CD4-positive, alpha-beta T cell treated with Interleukin-21 for 1 hour (primary cell): Measurements from ENCODE around the gene STK17B.
A peak's percentile ranks its signal among the peaks of the same experiment; 100 is the strongest.
"Not testable (repeated sequence)": the region's sequence is repeated elsewhere in the genome, so short reads cannot be mapped to it uniquely, and the experiment has no call there.

Source experiments
- DNase-seq: peaks from one replicate; pipeline ENCODE4 v3.0.0-alpha.2; 2020

STK17B gene

DNA sequence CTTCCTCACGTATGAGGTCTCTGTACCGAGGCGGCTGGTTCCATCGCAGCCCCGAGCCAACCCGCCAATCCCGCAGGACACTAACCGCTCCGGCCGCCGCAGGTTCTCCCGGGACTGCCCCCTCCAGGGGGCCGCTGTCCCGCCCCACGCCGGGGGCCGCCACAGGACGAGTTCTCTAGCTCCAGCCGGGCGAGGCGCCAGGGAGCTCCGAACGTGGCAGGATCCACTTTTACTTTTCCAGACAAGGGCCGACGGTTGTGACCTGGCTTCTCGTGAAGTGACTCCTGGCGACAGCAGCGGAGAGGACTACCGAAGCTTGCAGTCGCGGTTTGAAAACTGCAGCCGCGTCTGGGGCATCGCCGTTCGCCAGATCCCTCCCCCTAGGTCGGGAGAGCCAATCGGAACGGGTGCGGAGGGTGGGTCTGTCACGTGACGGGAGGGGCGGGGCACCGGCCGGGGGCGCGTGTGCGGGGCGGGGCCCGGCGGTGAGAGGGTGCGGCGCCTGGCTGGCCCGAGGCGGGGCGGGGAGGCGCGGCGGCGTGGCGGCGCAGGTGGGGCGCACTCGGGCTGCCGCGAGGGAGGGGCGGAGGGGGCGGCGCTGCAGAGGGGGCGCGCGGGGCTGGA, at the start of gene STK17B:
Gene STK17B, minus strand, starts transcription at position 331 of the 624 bp plus-strand sequence. CDS start 8,195 bp downstream, outside the sequence.
- DNase-seq, result peak; percentile 97

DNA sequence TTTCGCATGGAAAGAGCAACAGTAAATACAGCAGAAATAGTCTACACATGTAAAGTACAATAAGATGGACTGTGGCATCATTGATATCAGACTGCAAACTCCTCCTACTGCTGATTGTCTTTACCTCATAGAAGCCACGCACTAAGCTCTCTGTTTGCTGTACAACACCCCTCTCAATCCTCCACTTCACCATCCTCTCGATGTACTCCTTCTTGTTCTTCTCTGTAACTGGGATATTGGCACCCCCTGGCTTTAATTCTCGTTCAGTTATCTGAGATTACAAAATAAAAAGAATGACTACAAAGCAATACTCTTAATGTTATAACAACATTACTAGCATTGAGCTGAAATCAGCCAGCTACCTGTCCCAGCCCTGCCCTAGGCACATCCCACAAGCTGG, 49.3 kb upstream of the STK17B start:
- DNase-seq, result peak; percentile 64

DNA sequence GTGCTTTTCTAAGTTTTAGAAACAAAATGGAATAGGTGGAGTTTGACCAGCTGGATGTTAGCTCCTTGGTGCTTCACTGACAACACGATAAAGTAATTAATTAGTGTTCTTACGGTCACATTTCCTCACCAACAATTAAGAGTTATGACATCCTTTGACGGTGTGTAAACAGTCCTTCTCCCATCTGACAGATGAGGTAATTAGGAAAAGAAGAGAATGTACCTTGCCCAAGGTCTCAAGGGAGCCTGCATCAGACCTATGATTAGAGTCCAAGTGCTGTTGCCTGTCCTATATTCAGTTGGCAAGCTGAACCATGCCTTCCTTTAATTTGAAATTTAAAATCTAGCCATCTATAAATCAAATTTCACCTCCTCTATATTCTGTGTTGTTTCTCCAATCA, 48.3 kb upstream of the STK17B start:
- no peak for DNase-seq

DNA sequence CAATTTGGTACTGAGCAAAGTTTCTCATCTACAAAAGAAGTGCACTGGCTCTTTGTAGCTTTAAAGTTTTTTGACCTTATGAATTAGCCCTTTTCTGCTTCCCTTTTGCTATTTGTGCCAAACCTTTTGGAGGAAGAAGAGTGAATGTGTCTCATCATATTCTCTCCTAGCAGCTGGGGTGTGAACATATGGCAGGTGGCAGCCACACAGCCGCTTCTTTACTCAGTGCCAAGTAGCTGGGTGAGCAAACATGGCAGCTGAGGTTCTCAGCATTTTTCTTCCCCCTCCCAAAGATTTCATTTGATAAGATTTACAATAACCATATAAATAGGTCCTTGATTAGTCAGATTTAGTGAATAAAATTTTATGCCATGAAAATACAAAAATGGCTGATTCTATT, 46.7 kb upstream of the STK17B start:
- no peak for DNase-seq

DNA sequence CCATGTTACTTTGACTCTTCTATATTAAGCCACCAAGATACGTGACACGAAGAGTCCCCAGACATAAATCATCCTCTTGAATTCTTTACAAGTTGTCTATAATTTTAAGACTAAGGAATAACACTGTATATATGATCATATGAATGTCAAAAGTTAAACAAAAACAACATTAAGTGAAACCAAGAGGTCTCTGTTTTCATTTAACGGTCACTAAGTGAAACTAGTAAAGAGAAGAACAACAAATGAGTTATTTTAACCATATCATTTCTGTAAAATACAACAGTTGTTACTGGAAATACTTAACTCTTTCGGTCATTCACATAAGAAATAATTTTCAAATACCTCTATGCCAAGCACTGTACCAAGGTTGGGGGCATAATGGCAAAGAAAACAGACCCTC, 45.7 kb upstream of the STK17B start:
- no peak for DNase-seq

DNA sequence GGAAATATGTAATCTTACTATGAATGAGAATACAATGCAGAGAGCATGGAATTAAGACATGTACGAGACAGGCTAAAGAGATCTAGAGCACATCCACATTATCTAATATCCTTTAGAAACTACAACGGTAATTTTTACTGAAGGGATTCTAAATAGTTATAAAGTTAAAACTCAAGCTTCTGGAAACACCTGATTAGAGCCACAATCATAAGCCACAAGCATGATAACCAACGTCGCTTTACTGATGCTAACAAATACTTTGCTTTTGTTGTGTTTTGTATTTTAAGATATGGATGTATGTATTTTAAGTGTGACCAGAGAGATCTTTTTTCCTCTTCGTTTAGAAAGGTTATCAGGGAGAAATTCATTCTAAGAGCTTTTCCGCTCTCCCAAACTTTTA, 44.0 kb upstream of the STK17B start:
- no peak for DNase-seq

DNA sequence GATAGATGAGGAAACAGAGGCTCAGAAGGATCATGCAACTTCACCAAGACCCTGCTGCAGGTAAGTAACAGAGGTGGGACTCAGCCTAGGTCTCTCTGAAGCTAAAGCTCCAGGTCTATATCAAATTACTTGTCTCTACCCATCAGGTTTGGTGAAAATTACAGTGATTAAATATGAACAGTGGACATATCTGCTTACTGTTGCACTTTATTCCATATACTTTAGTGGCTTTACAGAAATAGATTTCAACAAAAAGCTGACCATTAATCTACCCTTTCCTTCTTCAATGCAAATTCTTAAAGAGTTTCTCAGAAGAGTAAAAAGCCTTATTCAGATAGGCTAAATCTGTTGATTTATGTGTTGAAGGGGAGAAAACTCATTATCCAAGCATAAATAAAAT, 42.8 kb upstream of the STK17B start:
- no peak for DNase-seq

DNA sequence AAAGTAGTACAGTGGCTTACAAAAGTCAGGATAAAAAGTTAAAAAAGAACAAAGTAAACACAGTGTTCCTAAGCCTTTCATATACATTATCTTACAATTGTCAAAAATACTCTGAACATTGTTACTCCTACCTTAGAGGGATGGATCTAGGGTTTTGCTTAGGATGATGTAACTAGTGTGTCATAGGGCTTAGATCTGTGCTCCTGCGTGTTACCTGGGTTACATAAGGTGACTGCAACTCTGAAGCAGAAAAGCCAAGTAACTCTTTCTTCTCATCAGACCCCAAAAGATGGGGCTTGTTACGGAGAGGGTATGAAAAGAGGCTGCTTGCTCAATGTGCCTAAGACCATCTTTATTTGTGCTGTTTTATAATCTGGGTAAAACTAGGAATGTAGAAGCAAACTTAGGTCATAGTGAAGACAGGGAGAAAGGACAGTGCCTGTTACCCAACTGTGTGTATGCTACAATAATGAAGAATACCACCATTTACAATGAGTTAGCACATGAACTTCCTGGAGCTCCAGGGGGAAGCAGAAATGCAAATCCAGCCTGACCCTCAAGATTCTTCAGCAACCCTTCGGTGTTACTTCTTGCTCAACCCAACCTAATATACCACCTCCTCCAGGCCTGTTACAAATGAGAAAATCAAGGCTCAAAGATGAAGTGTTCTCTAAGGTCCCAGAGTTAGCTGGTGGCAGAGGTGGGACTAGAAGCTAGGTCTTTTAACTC, 42.0 kb upstream of the STK17B start:
- peak; percentile 42 for DNase-seq

DNA sequence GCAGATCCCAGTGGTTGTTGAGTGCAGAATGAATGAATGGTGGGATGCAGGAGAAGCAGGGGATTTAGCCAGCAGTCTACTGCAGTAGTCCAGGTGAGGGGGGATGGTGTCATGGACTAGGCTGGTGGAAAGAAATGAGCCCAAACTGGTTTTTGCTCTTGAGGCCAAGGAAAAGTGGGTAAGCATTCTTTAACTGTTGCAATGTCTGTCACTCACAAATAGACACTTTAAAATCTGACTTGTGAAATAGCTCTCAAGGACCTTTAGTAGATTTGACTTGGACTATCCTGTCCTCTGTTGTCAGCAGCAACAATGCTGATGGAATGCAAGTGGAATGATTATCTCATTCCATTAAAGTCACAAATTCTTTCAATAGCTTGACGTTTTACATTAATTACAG, 37.5 kb upstream of the STK17B start:
- DNase-seq, result no peak

DNA sequence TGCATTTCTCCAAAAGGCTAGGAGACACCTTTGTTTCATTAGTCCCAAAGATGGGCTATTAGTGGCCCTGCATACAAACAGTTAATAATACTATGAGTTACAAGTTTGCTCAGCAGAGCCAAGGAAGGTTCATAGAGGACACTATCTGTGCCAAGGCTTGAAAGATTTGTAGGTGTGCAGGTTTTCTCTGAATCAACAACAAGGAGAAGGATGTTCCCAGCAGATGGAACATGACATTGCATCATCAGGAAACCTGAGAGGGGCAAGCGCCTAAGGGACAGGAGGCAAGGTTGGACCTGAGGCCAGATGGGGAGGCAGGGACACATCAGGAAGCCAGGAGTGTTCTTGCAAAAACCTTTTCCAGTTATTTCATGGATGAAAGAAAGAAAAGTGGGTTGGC, 35.4 kb upstream of the STK17B start:
- DNase-seq, result no peak

DNA sequence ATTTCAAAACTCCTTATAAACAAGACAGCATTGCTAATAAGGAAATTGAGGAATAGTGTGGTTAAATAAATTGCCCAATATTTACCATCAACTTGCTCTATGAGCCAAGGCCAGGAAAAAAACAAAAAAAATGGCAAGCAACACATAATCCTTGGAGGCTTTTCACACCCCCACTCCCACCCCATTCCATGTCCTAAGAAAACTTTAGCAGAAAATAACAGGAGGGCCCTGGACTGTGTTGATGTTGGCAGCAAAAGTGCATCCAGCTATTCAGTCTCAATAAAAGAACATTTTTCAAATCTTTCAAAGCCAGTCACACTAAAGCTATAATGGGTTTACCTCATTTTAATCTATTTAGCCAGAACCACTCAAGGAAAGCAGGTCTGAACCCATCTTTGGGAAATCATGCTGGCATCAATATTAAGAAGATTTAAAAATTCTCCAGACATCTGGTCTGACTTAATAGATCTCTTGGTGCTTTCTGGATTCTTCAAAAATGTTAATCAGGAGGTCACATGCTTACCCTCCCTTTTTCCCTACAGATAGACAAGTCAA, 34.6 kb upstream of the STK17B start:
- no peak for DNase-seq

DNA sequence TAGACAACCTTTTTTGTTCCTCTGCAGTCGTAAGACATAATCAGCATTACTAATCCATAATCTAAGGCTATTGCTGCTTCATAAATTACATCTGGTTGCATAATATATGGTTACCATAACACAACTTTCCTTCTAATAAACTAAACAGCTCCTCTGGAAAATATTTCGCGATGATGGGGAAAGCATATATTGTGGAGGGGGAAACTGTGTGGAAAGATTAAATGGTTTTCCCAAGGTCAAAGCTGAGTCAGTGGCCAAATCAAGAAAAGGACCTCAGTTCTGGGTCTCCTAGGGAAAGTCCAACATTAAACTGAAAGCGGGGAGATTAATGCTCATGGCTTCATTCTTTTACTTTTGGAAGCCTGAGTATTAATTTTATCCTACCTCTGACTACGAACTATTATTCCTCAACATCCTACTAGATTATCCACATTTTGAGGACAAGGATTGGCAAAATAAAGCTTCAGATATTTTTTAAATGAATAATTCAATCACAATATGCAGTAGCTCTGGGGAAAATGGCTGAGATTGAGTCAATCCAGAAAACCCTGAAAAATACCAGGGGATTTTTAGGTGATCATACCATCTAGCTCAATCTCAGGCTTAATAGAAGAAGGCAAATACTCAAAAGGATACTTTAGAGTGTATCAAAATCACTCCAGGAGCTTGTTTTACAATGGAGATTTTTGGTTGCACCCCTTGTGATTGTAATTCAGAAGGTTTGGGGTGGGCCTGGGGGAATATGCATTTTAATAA, 33.8 kb upstream of the STK17B start:
- no peak for DNase-seq

DNA sequence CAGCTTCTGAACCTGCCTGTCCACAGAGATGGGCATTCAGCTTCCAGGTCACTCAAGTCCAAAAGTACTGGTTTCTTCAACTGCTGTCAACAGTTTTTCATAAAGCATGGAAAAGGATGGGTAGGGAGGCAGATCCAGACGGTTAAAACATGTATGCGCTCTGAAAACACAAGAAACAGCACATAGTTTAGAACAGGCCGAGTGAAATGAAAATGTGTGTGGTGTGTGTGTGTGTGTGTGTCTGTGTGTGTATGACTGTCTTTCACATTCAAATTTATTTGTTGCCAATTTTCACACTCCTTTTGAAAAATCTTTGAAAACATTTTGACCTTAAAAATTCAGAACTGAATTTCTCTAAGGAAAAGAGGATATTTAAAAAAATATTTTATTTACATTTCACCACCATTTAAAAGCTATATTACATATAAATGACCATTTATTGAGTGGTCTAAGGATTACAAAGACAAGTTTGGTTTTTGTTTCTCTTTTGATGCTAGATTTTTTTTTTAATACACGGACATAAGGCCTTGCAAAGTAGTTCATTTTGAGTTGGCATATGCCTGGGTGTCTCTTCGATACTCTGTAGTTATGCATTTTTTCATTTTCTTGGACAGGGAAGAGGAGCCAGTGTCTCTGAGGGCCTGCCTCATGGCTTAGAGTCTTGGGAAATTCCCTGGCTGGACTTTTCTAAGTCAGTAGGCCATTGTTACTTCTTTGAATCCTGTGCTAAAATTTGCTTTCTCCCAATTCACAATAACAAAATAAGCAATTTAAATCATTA, 30.0 kb upstream of the STK17B start:
- DNase-seq, result no peak

DNA sequence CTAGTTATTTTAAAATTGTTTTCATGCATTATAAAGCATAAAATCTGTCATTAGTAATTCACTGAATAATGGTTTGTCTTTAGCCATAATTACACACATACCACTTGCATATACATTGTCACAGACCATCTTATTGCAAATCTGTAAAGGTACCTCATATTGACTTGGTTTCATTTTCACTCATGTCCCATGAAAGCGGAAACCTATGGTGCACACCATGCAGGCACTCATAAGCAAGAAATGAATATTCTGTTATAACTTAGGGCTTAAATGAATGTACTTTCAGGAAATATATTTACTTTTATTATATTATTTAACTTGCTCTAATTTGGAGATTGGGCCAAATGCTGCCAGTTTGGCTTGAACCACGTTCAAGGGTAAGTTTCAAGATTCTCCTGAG, 29.2 kb upstream of the STK17B start:
- DNase-seq, result peak; percentile 64

DNA sequence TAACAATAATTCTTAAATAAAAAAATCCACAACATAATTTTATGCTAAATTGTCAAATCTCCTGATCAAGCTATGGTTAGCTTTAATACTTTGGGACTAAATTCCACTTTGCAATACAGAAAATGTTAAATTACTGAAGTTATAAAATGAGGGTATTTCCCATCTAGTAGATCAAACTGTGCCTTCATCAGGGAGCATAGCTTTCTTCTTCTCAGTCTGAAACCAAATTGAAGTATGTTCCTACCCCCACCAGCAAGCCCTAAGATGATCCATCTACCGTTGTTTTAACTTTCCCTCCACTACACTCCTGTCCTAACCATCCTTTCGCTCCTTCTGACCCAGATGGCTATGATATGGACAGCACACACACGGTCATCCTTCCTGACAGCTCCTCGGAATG, 24.4 kb upstream of the STK17B start:
- no peak for DNase-seq

DNA sequence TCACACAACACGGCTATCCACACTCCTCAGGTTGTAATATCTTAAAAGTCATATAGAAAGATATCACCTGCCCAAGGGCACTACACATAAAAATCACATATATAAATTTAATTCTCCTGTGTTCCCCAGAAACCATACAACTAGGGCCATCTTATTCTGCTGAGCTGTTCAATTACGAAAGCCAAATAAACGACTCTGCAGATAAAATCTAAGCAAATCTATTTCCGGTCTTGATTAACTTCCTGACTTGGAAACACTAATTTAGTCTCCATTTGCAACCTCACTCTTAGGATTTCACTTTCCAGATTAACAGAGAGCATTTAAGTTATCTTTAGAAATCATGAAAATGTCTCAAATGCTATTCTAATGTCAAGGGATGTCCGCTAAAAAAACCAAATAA, 23.9 kb upstream of the STK17B start:
- peak; percentile 42 for DNase-seq

DNA sequence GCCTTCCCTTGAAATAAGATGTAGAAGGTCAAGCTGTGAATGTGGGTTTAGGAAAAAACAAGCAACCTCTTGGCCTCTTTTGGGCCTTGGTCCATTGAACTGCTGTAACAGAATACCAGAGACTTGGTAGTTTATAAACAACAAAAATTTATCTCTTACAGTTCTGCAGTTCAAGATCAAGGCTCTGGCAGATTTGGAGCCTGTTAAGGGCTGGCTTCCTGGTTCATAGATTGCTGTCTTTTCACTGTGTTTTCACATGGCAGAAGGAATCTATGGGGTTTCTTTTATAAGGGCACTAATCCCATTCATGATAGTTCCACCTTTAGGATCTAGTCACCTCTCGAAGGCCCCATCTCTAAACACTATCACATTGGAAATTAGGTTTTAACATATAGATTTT, 20.2 kb upstream of the STK17B start:
- no peak for DNase-seq

DNA sequence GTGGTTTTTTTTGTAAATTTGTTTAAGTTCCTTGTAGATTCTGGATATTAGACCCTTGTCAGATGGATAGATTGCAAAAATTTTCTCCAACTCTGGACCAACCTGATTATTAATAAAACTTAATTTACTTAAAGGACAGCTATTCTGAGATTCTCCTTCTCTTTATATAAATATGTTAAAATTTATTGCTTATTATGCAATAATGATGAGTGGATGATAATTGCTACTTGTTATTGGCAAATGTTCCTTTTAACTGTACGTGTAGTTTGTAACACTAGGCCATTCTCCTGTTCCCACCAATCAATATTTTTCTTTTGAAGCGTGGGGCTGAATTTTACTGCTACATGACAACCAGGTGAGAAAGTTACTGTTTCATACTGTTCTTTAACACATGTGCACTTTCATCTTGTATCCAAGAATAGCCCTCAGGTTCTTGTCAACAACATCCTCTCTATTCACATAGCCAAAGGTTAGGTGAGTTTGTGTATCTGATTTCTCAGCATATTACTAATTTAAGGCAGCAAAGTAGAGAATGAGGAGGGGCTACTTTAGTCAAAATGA, 16.6 kb upstream of the STK17B start:
- DNase-seq, result no peak

DNA sequence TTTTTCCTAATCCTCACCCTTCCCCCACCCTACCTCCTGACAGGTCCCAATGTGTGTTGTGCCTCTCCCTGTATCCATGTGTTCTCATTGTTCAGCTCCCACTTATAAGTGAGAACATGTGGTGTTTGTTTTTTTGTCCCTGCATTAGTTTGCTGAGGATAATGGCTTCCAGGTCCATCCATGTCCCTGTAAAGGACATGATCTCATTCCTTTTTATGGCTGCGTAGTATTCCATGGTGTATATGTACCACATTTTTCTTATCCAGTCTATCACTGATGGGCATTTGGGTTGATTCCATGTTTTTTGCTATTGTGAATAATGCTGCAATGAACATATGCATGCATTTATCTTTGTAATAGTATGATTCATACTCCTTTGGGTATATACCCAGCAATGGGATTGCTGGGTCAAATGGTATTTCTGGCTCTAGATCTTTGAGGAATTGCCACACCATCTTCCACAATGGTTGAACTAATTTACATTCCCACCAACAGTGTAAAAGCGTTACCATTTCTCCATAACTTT, 15.9 kb upstream of the STK17B start:
- DNase-seq, result not testable (repeated sequence)

DNA sequence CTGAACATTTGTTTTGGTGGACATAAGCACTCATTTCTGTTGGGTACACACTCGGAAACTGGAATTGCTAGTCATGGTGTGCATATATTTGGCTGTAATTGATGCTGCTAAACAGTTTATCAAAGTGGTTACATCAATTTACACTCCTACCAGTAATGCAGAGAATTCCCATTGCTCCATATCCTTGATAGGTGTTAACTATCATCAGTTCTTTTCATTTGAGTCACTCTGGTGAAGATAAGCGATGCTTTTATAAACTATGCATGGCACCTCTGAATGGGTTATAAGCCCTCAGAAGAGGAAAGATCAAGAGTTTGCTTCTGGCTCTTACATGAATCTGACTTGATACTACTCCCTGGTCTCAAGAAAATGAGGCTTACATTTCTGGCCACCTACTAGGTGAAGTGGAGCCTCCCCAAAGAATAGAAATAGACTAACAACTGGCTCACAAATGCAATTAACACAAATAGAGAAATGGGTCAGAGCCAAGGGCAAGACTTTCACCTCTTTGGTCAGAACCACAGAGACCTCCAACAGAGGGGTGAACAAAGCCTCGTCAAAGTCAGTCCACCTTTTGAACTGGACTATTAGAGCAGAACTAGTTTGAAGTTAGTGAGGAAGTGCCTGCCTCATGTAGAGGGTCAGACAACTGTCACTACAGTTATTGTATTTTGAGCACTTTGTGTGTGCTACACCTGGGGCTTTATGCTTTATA, 15.0 kb upstream of the STK17B start:
- no peak for DNase-seq

DNA sequence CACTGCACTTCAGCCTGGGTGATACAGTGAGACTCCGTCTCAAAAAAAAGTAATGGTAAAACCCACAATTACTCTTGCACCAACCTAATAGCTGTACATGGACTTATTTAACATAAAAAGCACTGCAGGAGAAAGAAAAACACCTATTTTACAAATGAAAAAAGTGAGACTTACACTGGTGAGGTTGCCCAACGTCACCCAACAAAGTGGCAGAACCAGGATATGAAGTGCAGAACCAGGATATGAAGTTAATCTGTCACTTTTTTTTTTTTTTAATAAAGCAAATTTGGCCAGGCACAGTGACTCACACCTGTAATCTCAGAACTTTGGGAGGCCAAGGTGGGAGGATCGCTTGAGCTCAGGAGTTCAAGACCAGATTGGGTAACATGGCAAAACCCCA, 13.5 kb upstream of the STK17B start:
- DNase-seq, result peak; percentile 54
